Endothelial cell of umbilical vein (primary cell): ENCODE measurements around the gene SPSB1. TPM values are rescaled to one million over a fixed set of nuclear protein-coding genes. Genes with fewer than 3 reads are reported as not detected.

Experiments
- BruUV-seq: library from RNA; stranded (reverse); fragments of 400-500 nt; replicated peaks from 2 replicates; lab custom pipeline; 2021; lab: Mats Ljungman, UMichigan
- CTCF ChIA-PET: fragments of 300-600, 350-600 bp; sonication (Branson Sonifier 250); formaldehyde crosslinking; loops from one replicate; lab custom pipeline; 2021; ENCODE audit warnings: antibody characterized with exemption, inconsistent platforms; lab: Charles Lee
- POLR2A ChIA-PET: fragments of 300-600, 350-600 bp; sonication (Branson Sonifier 250); formaldehyde crosslinking; loops from one replicate; lab custom pipeline; 2021; ENCODE audit warnings: antibody characterized with exemption, inconsistent platforms; lab: Charles Lee
- DNase-seq: peaks from one replicate; pipeline ENCODE4 v3.0.0-alpha.2; 2011; ENCODE audit warnings: low read depth, low spot score
- FAIRE-seq: peaks from 2 replicates; lab custom pipeline; 2011; peaks lifted over from hg19 to GRCh38; lab: Jason Lieb, UNC
- H2AFZ ChIP-seq: 2 replicates; pipeline ENCODE4 v1.6.0; 2012; ENCODE audit warnings: low read depth, low read length, control low read depth, inconsistent platforms
- H3K27ac ChIP-seq: 2 replicates; pipeline ENCODE4 v1.5.1; 2011; ENCODE audit warnings: low read depth, mild to moderate bottlenecking, control low read depth, low read length, moderate library complexity; ENCODE audit not compliant: insufficient read depth
- H3K27me3 ChIP-seq, 2 experiments: 2 replicates each; pipeline versions ENCODE4 v1.6.0 to v1.6.1; 2011; ENCODE audit warnings: low read length in 2 of 2, mixed read lengths in 1 of 2; ENCODE audit not compliant: control insufficient read depth in 2 of 2, insufficient read depth in 2 of 2
- H3K36me3 ChIP-seq, 2 experiments: 2 replicates in 1 of 2; 3 replicates in 1 of 2; pipeline ENCODE4 v1.5.1; 2011; ENCODE audit warnings: low read length in 2 of 2, mild to moderate bottlenecking in 1 of 2, moderate library complexity in 1 of 2; ENCODE audit not compliant: control insufficient read depth in 2 of 2, insufficient read depth in 2 of 2; ENCODE audit errors: extremely low read depth in 1 of 2
- H3K4me1 ChIP-seq: 3 replicates; pipeline ENCODE4 v1.5.1; 2011; ENCODE audit warnings: mild to moderate bottlenecking, low read length; ENCODE audit not compliant: control insufficient read depth, insufficient read depth; ENCODE audit errors: extremely low read depth
- H3K4me2 ChIP-seq: 2 replicates; pipeline ENCODE4 v1.6.1; 2011; ENCODE audit warnings: low read length, control low read depth, mixed read lengths; ENCODE audit not compliant: insufficient read depth
- H3K4me3 ChIP-seq, 3 experiments: fragments of 200-600 bp in 1 of 3; sonication (generic), shearing (Covaris generic) in 1 of 3; replicated peaks in 1 of 3; 2 replicates each; pipeline ENCODE4 v1.5.1; 2011 to 2016; ENCODE audit warnings: control low read depth in 3 of 3, low read length in 3 of 3, mild to moderate bottlenecking in 2 of 3, inconsistent platforms in 1 of 3, low read depth in 1 of 3, moderate library complexity in 1 of 3; ENCODE audit not compliant: insufficient read depth in 1 of 3
- H3K79me2 ChIP-seq: 2 replicates; pipeline ENCODE4 v1.6.0; 2012; ENCODE audit warnings: low read length, inconsistent platforms; ENCODE audit not compliant: control insufficient read depth, insufficient read depth
- H3K9ac ChIP-seq: replicated peaks from 2 replicates; pipeline ENCODE3; 2011; ENCODE audit warnings: low read length, control low read depth; ENCODE audit not compliant: insufficient read depth; ENCODE audit errors: extremely low read depth
- H3K9me1 ChIP-seq: replicated peaks from 3 replicates; pipeline ENCODE4 v1.6.0; 2011; ENCODE audit warnings: mild to moderate bottlenecking, low read length; ENCODE audit not compliant: control insufficient read depth, insufficient read depth; ENCODE audit errors: extremely low read depth
- H3K9me3 ChIP-seq: replicated peaks from 2 replicates; pipeline ENCODE4 v1.5.1; 2012; ENCODE audit warnings: low read length, inconsistent platforms; ENCODE audit not compliant: control insufficient read depth, insufficient read depth
- H4K20me1 ChIP-seq: replicated peaks from 2 replicates; pipeline ENCODE3; 2011; ENCODE audit warnings: mild to moderate bottlenecking, low read length; ENCODE audit not compliant: control insufficient read depth, insufficient read depth; ENCODE audit errors: extremely low read depth
- EZH2 ChIP-seq: IDR thresholded peaks from 2 replicates; pipeline ENCODE4 v1.6.1; 2012; ENCODE audit warnings: borderline replicate concordance, low read depth, mild to moderate bottlenecking, moderate library complexity, low read length, inconsistent platforms; ENCODE audit not compliant: severe bottlenecking
- FOS ChIP-seq: IDR thresholded peaks from 2 replicates; pipeline ENCODE4 v1.6.1; 2011; ENCODE audit warnings: mild to moderate bottlenecking, low read length, moderate library complexity, borderline replicate concordance; ENCODE audit not compliant: insufficient read depth
- GATA2 ChIP-seq: IDR thresholded peaks from 2 replicates; pipeline ENCODE4 v1.7.0; 2011; ENCODE audit warnings: low read depth, mild to moderate bottlenecking, moderate library complexity, mixed read lengths, low read length; ENCODE audit not compliant: insufficient read length, insufficient read depth
- JUN ChIP-seq: IDR thresholded peaks from 2 replicates; pipeline ENCODE4 v1.6.1; 2011; ENCODE audit warnings: borderline replicate concordance, low read depth; ENCODE audit not compliant: insufficient read length, insufficient read depth
- MYC ChIP-seq: IDR thresholded peaks from one replicate; pipeline ENCODE4 v1.6.1; 2011; ENCODE audit warnings: mild to moderate bottlenecking, low read depth, low read length
- POLR2A ChIP-seq: IDR thresholded peaks from 2 replicates; pipeline ENCODE4 v1.6.1; 2012; ENCODE audit warnings: low read depth, mild to moderate bottlenecking, control low read depth, low read length
- POLR2AphosphoS5 ChIP-seq: IDR thresholded peaks from 2 replicates; pipeline ENCODE4 v1.6.1; 2012; ENCODE audit warnings: low read depth, mild to moderate bottlenecking, control low read depth, low read length, moderate library complexity; ENCODE audit not compliant: insufficient read depth
- dilution Hi-C: fragments of 300-500 bp; cut with MboI; formaldehyde crosslinking; loops from one replicate; pipeline ENCODE4 v1.15.0; 2019; ENCODE audit warnings: low sequenced_read_pairs; ENCODE audit not compliant: extremely low pct_ligation_motif_present
- intact Hi-C: fragments of 100-400 bp; cut with micrococcal nuclease; formaldehyde crosslinking; loops from one replicate; pipeline ENCODE4 v1.10.0; 2022
- polyA plus RNA-seq, 4 experiments: library from polyadenylated mRNA; depleted of rRNA in 3 of 4; stranded (reverse) in 3 of 4; unstranded in 1 of 4; fragments of >200 nt; gene quantifications; 2 replicates each; pipeline versions ENCODE4 v1.2.1 to v1.2.3, GENCODE V29; 2011 to 2012; ENCODE audit warnings: missing spikeins in 1 of 4
- total RNA-seq: library from RNA; stranded (reverse); gene quantifications from 2 replicates; pipeline ENCODE4 v1.2.3, GENCODE V29; 2021
- TF ChIP-seq, protein P1 (sequence below): IDR thresholded peaks from 2 replicates; pipeline ENCODE4 v1.6.1; 2011; ENCODE audit not compliant: insufficient read depth, insufficient read length
- TF ChIP-seq, protein P2 (sequence below), 2 donors: IDR thresholded peaks; 1 replicate in 1 of 2; 2 replicates in 1 of 2; pipeline ENCODE4 v1.5.1; 2011; ENCODE audit warnings: low read length in 2 of 2, mild to moderate bottlenecking in 2 of 2, moderate library complexity in 2 of 2, control low read depth in 1 of 2, inconsistent platforms in 1 of 2, low read depth in 1 of 2; ENCODE audit not compliant: insufficient read depth in 1 of 2; ENCODE audit errors: extremely low read depth in 1 of 2

The SPSB1 gene
- total and polyA plus RNA-seq, 2 donors (not counting 3 experiments of a cell fraction or from before 2014, with no cell fraction given): 41.9 to 61.2 TPM

DNA sequence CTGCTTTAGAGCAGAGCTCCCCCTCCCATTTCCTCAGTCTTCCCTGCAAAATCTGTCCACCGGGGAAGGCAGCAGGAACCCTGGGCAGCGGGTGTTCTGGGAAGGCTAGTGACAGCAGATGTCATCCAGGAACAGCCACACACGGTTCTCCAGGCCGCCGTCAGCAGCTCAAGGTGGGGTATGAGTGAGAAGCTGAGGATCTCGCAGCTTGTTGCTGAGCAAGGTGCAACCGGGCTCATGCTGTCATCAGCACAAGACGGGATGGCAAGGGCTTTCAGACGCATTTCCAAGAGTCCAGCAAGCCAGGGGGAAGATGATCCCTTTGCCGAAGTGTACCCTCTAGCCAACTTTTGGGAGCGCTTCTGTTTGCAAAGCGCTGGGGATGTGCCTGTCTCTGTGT, 23.0 kb upstream of the SPSB1 start:
- intact Hi-C loops: loop anchor here (5.0 kb wide), 1 partner anchor 303 kb away; no protein-coding TSS in a partner anchor
- no peak for DNase-seq

More for the DNA sequence above, 23.0 kb upstream of the SPSB1 start:
- TF ChIP-seq POLR2AphosphoS5 (no peak), EZH2 (no peak), GATA2 (no peak), POLR2A (no peak), FOS (no peak), JUN (no peak), MYC (no peak)
- TF ChIP-seq, protein P1, sequence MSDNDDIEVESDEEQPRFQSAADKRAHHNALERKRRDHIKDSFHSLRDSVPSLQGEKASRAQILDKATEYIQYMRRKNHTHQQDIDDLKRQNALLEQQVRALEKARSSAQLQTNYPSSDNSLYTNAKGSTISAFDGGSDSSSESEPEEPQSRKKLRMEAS: no peak
- TF ChIP-seq, protein P2, sequence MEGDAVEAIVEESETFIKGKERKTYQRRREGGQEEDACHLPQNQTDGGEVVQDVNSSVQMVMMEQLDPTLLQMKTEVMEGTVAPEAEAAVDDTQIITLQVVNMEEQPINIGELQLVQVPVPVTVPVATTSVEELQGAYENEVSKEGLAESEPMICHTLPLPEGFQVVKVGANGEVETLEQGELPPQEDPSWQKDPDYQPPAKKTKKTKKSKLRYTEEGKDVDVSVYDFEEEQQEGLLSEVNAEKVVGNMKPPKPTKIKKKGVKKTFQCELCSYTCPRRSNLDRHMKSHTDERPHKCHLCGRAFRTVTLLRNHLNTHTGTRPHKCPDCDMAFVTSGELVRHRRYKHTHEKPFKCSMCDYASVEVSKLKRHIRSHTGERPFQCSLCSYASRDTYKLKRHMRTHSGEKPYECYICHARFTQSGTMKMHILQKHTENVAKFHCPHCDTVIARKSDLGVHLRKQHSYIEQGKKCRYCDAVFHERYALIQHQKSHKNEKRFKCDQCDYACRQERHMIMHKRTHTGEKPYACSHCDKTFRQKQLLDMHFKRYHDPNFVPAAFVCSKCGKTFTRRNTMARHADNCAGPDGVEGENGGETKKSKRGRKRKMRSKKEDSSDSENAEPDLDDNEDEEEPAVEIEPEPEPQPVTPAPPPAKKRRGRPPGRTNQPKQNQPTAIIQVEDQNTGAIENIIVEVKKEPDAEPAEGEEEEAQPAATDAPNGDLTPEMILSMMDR (IDR thresholded peaks at IDR 0.05; ENCODE audit: extremely low read depth in 1 of 2, insufficient read depth in 1 of 2, low read depth in 1 of 2, low read length in 2 of 2): no peak
- no peaks in the 10 kb centered on the region for H4K20me1 ChIP-seq
- no peaks in the 10 kb centered on the region for H3K4me1 ChIP-seq
- BruUV-seq: no TSS peak
- H3K9me3 ChIP-seq: no peaks in the 10 kb centered on the region
- no peak overlapping the region for H3K4me3 ChIP-seq
- dilution Hi-C loops: no loop called here
- no peak overlapping the region for H3K27ac ChIP-seq
- H3K9ac ChIP-seq: no peak overlapping the region
- no peak overlapping the region for H2AFZ ChIP-seq
- POLR2A ChIA-PET: no interaction called here
- no peaks in the 10 kb centered on the region for H3K27me3 ChIP-seq
- H3K79me2 ChIP-seq: no peaks in the 10 kb centered on the region
- H3K36me3 ChIP-seq: no peaks in the 10 kb centered on the region
- no peak for FAIRE-seq
- H3K4me2 ChIP-seq: no peak overlapping the region
- H3K9me1 ChIP-seq: no peaks in the 10 kb centered on the region
- CTCF ChIA-PET: interaction anchor here (0.7 to 9.6 kb wide), 7 partner anchors 19 to 304 kb away, joined by 3 to 232 read pairs (median 5); no protein-coding TSS in a partner anchor
